Endothelial cell of umbilical vein (primary cell): ENCODE data around the gene THSD8.

Experiments used
- EZH2 ChIP-seq: IDR thresholded peaks from 2 replicates; pipeline ENCODE4 v1.6.1; 2012; ENCODE audit warnings: borderline replicate concordance, low read depth, mild to moderate bottlenecking, moderate library complexity, low read length, inconsistent platforms; ENCODE audit not compliant: severe bottlenecking
- JUN ChIP-seq: IDR thresholded peaks from 2 replicates; pipeline ENCODE4 v1.6.1; 2011; ENCODE audit warnings: borderline replicate concordance, low read depth; ENCODE audit not compliant: insufficient read length, insufficient read depth
- MAX ChIP-seq: IDR thresholded peaks from 2 replicates; pipeline ENCODE4 v1.6.1; 2011; ENCODE audit not compliant: insufficient read depth, insufficient read length
- POLR2A ChIP-seq: IDR thresholded peaks from 2 replicates; pipeline ENCODE4 v1.6.1; 2012; ENCODE audit warnings: low read depth, mild to moderate bottlenecking, control low read depth, low read length
- POLR2AphosphoS5 ChIP-seq: IDR thresholded peaks from 2 replicates; pipeline ENCODE4 v1.6.1; 2012; ENCODE audit warnings: low read depth, mild to moderate bottlenecking, control low read depth, low read length, moderate library complexity; ENCODE audit not compliant: insufficient read depth
- TF ChIP-seq, protein P1 (sequence below), 2 donors: IDR thresholded peaks; 1 replicate in 1 of 2; 2 replicates in 1 of 2; pipeline ENCODE4 v1.5.1; 2011; ENCODE audit warnings: low read length in 2 of 2, mild to moderate bottlenecking in 2 of 2, moderate library complexity in 2 of 2, control low read depth in 1 of 2, inconsistent platforms in 1 of 2, low read depth in 1 of 2; ENCODE audit not compliant: insufficient read depth in 1 of 2; ENCODE audit errors: extremely low read depth in 1 of 2

- TF ChIP-seq, protein P1, sequence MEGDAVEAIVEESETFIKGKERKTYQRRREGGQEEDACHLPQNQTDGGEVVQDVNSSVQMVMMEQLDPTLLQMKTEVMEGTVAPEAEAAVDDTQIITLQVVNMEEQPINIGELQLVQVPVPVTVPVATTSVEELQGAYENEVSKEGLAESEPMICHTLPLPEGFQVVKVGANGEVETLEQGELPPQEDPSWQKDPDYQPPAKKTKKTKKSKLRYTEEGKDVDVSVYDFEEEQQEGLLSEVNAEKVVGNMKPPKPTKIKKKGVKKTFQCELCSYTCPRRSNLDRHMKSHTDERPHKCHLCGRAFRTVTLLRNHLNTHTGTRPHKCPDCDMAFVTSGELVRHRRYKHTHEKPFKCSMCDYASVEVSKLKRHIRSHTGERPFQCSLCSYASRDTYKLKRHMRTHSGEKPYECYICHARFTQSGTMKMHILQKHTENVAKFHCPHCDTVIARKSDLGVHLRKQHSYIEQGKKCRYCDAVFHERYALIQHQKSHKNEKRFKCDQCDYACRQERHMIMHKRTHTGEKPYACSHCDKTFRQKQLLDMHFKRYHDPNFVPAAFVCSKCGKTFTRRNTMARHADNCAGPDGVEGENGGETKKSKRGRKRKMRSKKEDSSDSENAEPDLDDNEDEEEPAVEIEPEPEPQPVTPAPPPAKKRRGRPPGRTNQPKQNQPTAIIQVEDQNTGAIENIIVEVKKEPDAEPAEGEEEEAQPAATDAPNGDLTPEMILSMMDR (IDR thresholded peaks at IDR 0.05; ENCODE audit: extremely low read depth in 1 of 2, insufficient read depth in 1 of 2, low read depth in 1 of 2, low read length in 2 of 2) = peak in 1 of 2 donors; percentile 11
- TF ChIP-seq EZH2 (no peak), MAX (peak; percentile 77), POLR2A (no peak), POLR2AphosphoS5 (peak; percentile 81), JUN (peak; percentile 40)
Observed at GRCh38 chr19:12782424-12783290, 19.2 kb upstream of the THSD8 start.
